ENCODE data around the gene ARX. TPM values are rescaled to one million over a fixed set of nuclear protein-coding genes. Genes with fewer than 3 reads are reported as not detected.

Gene ARX

GRCh38 chrX:24956828-24957227 lies 58.9 kb downstream of the ARX start:
- Histone ChIP-seq H3K4ac (ENCODE audit: low read depth, low read length) (no peak overlapping the region), H4K5ac (ENCODE audit: low read length) (no peak overlapping the region), H2BK15ac (replicated peaks; ENCODE audit: low read depth) (no peak overlapping the region), H4K8ac (ENCODE audit: low read depth, low read length) (no peak overlapping the region), H2BK5ac (ENCODE audit: low read length) (no peak overlapping the region), H2AK5ac (ENCODE audit: low read length) (no peak overlapping the region), H3K36me3 (ENCODE audit: control insufficient read depth, insufficient read depth, low read length) (no peaks in the 10 kb centered on the region), H3K56ac (ENCODE audit: low read length) (no peak overlapping the region), H3K27me3 (ENCODE audit: insufficient read depth, low read length, poor library complexity) (no peaks in the 10 kb centered on the region), H2BK120ac (ENCODE audit: low read depth, low read length) (no peak overlapping the region), H3K4me1 (ENCODE audit: control insufficient read depth, low read depth, low read length) (no peaks in the 10 kb centered on the region), H3K4me2 (ENCODE audit: low read length) (no peak overlapping the region), H3K9ac (ENCODE audit: low read length) (no peak overlapping the region), H3K27ac (ENCODE audit: low read depth, low read length) (no peak overlapping the region), H3K79me2 (ENCODE audit: control insufficient read depth, insufficient read depth, low read length) (no peaks in the 10 kb centered on the region), H3K23ac (ENCODE audit: low read length) (no peak overlapping the region), H3K79me1 (ENCODE audit: low read length) (no peaks in the 10 kb centered on the region), H3K4me3 (ENCODE audit: low read length) (no peak overlapping the region), H3K18ac (ENCODE audit: low read length) (no peak overlapping the region)
- DNase-seq: no peak

- Histone ChIP-seq H3K27ac (ENCODE audit: low read depth, low read length) (no peak overlapping the region), H2BK5ac (ENCODE audit: low read length) (no peak overlapping the region)
Observed at GRCh38 chrX:24955372-24955930, 60.3 kb downstream of the ARX start.

DNA sequence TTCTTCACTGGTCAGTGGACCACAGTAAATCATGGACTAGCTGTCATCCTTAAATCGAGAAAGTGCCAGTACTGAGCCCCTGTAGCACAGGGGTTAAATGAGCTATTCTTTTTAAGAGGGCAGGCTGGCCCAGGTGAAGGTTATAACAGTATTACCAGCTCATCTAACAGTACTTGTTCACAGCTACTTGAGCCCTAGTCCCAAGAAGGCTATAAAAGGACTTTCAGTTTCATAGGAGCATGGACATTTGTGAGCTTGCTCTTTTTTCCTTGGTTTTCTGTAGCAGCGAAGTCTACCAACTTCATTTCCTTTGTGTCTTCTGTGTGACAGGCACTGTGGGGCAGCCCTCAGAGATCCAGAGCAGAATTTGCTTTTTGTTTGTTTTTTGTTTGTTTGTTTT lies 61.0 kb downstream of the ARX start:
- Histone ChIP-seq H3K27me3 (ENCODE audit: insufficient read depth, low read length, poor library complexity) (no peaks in the 10 kb centered on the region), H2AK5ac (ENCODE audit: low read length) (no peak overlapping the region), H3K4ac (ENCODE audit: low read depth, low read length) (no peak overlapping the region), H3K79me2 (ENCODE audit: control insufficient read depth, insufficient read depth, low read length) (no peaks in the 10 kb centered on the region), H4K5ac (ENCODE audit: low read length) (no peak overlapping the region), H2BK5ac (ENCODE audit: low read length) (no peak overlapping the region), H3K56ac (ENCODE audit: low read length) (no peak overlapping the region), H3K4me1 (ENCODE audit: control insufficient read depth, low read depth, low read length) (no peaks in the 10 kb centered on the region), H2BK15ac (replicated peaks; ENCODE audit: low read depth) (no peak overlapping the region), H3K79me1 (ENCODE audit: low read length) (no peaks in the 10 kb centered on the region), H3K4me2 (ENCODE audit: low read length) (no peak overlapping the region), H3K36me3 (ENCODE audit: control insufficient read depth, insufficient read depth, low read length) (no peaks in the 10 kb centered on the region), H4K8ac (ENCODE audit: low read depth, low read length) (no peak overlapping the region), H2BK120ac (ENCODE audit: low read depth, low read length) (no peak overlapping the region), H3K27ac (ENCODE audit: low read depth, low read length) (no peak overlapping the region), H3K18ac (ENCODE audit: low read length) (no peak overlapping the region), H3K4me3 (ENCODE audit: low read length) (no peak overlapping the region), H3K23ac (ENCODE audit: low read length) (no peak overlapping the region), H3K9ac (ENCODE audit: low read length) (no peak overlapping the region)
- no CpG with 5 or more reads among the region's 2 CpGs for WGBS (ENCODE audit: extremely low coverage, insufficient coverage, low lambda C conversion rate)
- no peak for DNase-seq

More at GRCh38 chrX:24955372-24955930, 60.3 kb downstream of the ARX start:
- Histone ChIP-seq H3K4ac (ENCODE audit: low read depth, low read length) (no peak overlapping the region), H4K8ac (ENCODE audit: low read depth, low read length) (no peak overlapping the region), H3K27me3 (ENCODE audit: insufficient read depth, low read length, poor library complexity) (no peaks in the 10 kb centered on the region), H2AK5ac (ENCODE audit: low read length) (no peak overlapping the region), H3K4me1 (ENCODE audit: control insufficient read depth, low read depth, low read length) (no peaks in the 10 kb centered on the region), H4K5ac (ENCODE audit: low read length) (no peak overlapping the region), H2BK15ac (replicated peaks; ENCODE audit: low read depth) (no peak overlapping the region), H3K36me3 (ENCODE audit: control insufficient read depth, insufficient read depth, low read length) (no peaks in the 10 kb centered on the region), H3K56ac (ENCODE audit: low read length) (no peak overlapping the region), H3K79me1 (ENCODE audit: low read length) (no peaks in the 10 kb centered on the region), H3K23ac (ENCODE audit: low read length) (no peak overlapping the region), H3K18ac (ENCODE audit: low read length) (no peak overlapping the region), H3K9ac (ENCODE audit: low read length) (no peak overlapping the region), H3K79me2 (ENCODE audit: control insufficient read depth, insufficient read depth, low read length) (no peaks in the 10 kb centered on the region), H3K4me2 (ENCODE audit: low read length) (no peak overlapping the region), H3K4me3 (ENCODE audit: low read length) (no peak overlapping the region), H2BK120ac (ENCODE audit: low read depth, low read length) (no peak overlapping the region)
- no peak for DNase-seq
- WGBS (ENCODE audit: extremely low coverage, insufficient coverage, low lambda C conversion rate): no CpG with 5 or more reads among the region's 2 CpGs

Small RNA genes lying within 50 kb of the gene (small RNA-seq; reads per million reads assigned to genes)
- gene RN7SL91P (ENCODE audit: insufficient read depth): not detected
